Stimulated activated memory B cell treated with anti-CD40 and anti-IgM and Interleukin-4, amounts not matched to agents 10 μg/mL and 1 μg/mL and 100 μg/mL, for 72 hours (primary cell): ENCODE measurements around the gene ITPRIPL2.

ENCODE experiments used
- ATAC-seq: fragments of 150-1000 bp; cut with Tn5 transposase; 2 replicates; pipeline ENCODE4 v1.10.0; 2021
- H3K27ac Mint-ChIP-seq: one replicate; pipeline ENCODE4 v1.8.0; 2022; ENCODE audit warnings: mild to moderate bottlenecking, mixed read lengths
- H3K27me3 Mint-ChIP-seq: one replicate; pipeline ENCODE4 v1.8.0; 2022; ENCODE audit warnings: mixed read lengths
- H3K36me3 Mint-ChIP-seq: one replicate; pipeline ENCODE4 v1.8.0; 2022; ENCODE audit warnings: mixed read lengths
- H3K4me1 Mint-ChIP-seq: one replicate; pipeline ENCODE4 v1.8.0; 2022; ENCODE audit warnings: mixed read lengths
- H3K4me3 Mint-ChIP-seq: one replicate; pipeline ENCODE4 v1.8.0; 2022; ENCODE audit warnings: mild to moderate bottlenecking, moderate library complexity, mixed read lengths
- H3K9me3 Mint-ChIP-seq: one replicate; pipeline ENCODE4 v1.8.0; 2022; ENCODE audit warnings: mixed read lengths

The ITPRIPL2 gene

GRCh38 chr16:19139436-19140091 lies 25.8 kb downstream of the ITPRIPL2 start:
- no peak for ATAC-seq
- Mint-ChIP-seq H3K9me3 (no peaks in the 10 kb centered on the region), H3K27ac (no peak overlapping the region), H3K27me3 (peaks cover 3% of the 10 kb centered on the region), H3K36me3 (no peaks in the 10 kb centered on the region), H3K4me1 (no peaks in the 10 kb centered on the region), H3K4me3 (no peak overlapping the region)

- Mint-ChIP-seq H3K36me3 (no peaks in the 10 kb centered on the region), H3K9me3 (no peaks in the 10 kb centered on the region), H3K27me3 (peaks cover 8% of the 10 kb centered on the region), H3K27ac (no peak overlapping the region), H3K4me3 (no peak overlapping the region), H3K4me1 (no peaks in the 10 kb centered on the region)
- no peak for ATAC-seq
Observed at GRCh38 chr16:19140396-19140795, 26.6 kb downstream of the ITPRIPL2 start.

- no peak for ATAC-seq
- Mint-ChIP-seq H3K4me3 (no peak overlapping the region), H3K4me1 (no peaks in the 10 kb centered on the region), H3K9me3 (peaks cover under 1% of the 10 kb centered on the region), H3K27me3 (peaks cover 19% of the 10 kb centered on the region), H3K36me3 (no peaks in the 10 kb centered on the region), H3K27ac (no peak overlapping the region)
Observed at GRCh38 chr16:19142939-19143598, 29.3 kb downstream of the ITPRIPL2 start.

- Mint-ChIP-seq H3K9me3 (peaks cover 4% of the 10 kb centered on the region), H3K27me3 (peaks cover 24% of the 10 kb centered on the region), H3K4me3 (no peak overlapping the region), H3K36me3 (no peaks in the 10 kb centered on the region), H3K4me1 (no peaks in the 10 kb centered on the region), H3K27ac (no peak overlapping the region)
- ATAC-seq: no peak
Observed at GRCh38 chr16:19143599-19143956, 29.8 kb downstream of the ITPRIPL2 start.

GRCh38 chr16:19145010-19145409 lies 31.2 kb downstream of the ITPRIPL2 start:
- ATAC-seq: no peak
- no peaks in the 10 kb centered on the region for H3K4me1 Mint-ChIP-seq
- H3K4me3 Mint-ChIP-seq: no peak overlapping the region
- no peaks in the 10 kb centered on the region for H3K36me3 Mint-ChIP-seq
- H3K9me3 Mint-ChIP-seq: peaks cover 4% of the 10 kb centered on the region
- H3K27ac Mint-ChIP-seq: no peak overlapping the region
- peaks cover 33% of the 10 kb centered on the region for H3K27me3 Mint-ChIP-seq

GRCh38 chr16:19147126-19147525 lies 33.4 kb downstream of the ITPRIPL2 start:
- peaks cover 4% of the 10 kb centered on the region for H3K9me3 Mint-ChIP-seq
- no peaks in the 10 kb centered on the region for H3K36me3 Mint-ChIP-seq
- peaks cover 50% of the 10 kb centered on the region for H3K27me3 Mint-ChIP-seq
- no peak for ATAC-seq
- no peak overlapping the region for H3K4me3 Mint-ChIP-seq
- no peak overlapping the region for H3K27ac Mint-ChIP-seq
- H3K4me1 Mint-ChIP-seq: no peaks in the 10 kb centered on the region

GRCh38 chr16:19147627-19148026 lies 33.9 kb downstream of the ITPRIPL2 start:
- Mint-ChIP-seq H3K27me3 (peaks cover 50% of the 10 kb centered on the region), H3K4me3 (no peak overlapping the region), H3K27ac (no peak overlapping the region), H3K36me3 (no peaks in the 10 kb centered on the region), H3K9me3 (peaks cover 4% of the 10 kb centered on the region), H3K4me1 (no peaks in the 10 kb centered on the region)
- ATAC-seq: no peak

GRCh38 chr16:19148189-19148588 lies 34.4 kb downstream of the ITPRIPL2 start:
- Mint-ChIP-seq H3K27ac (no peak overlapping the region), H3K4me1 (no peaks in the 10 kb centered on the region), H3K27me3 (peaks cover 54% of the 10 kb centered on the region), H3K36me3 (no peaks in the 10 kb centered on the region), H3K4me3 (no peak overlapping the region), H3K9me3 (peaks cover 4% of the 10 kb centered on the region)
- ATAC-seq: no peak

- Mint-ChIP-seq H3K4me1 (no peaks in the 10 kb centered on the region), H3K9me3 (peaks cover 9% of the 10 kb centered on the region)
Observed at GRCh38 chr16:19151310-19151709, 37.5 kb downstream of the ITPRIPL2 start.

GRCh38 chr16:19152042-19152441 lies 38.3 kb downstream of the ITPRIPL2 start:
- H3K27ac Mint-ChIP-seq: no peak overlapping the region
- no peaks in the 10 kb centered on the region for H3K4me1 Mint-ChIP-seq
- H3K36me3 Mint-ChIP-seq: no peaks in the 10 kb centered on the region
- peaks cover 45% of the 10 kb centered on the region for H3K27me3 Mint-ChIP-seq
- H3K4me3 Mint-ChIP-seq: no peak overlapping the region
- no peak for ATAC-seq
- H3K9me3 Mint-ChIP-seq: peaks cover 12% of the 10 kb centered on the region

More at GRCh38 chr16:19151310-19151709, 37.5 kb downstream of the ITPRIPL2 start:
- H3K27me3 Mint-ChIP-seq: peaks cover 51% of the 10 kb centered on the region
- no peak for ATAC-seq
- H3K27ac Mint-ChIP-seq: no peak overlapping the region
- no peaks in the 10 kb centered on the region for H3K36me3 Mint-ChIP-seq
- no peak overlapping the region for H3K4me3 Mint-ChIP-seq

GRCh38 chr16:19153876-19154275 lies 40.1 kb downstream of the ITPRIPL2 start:
- Mint-ChIP-seq H3K27ac (no peak overlapping the region), H3K9me3 (peaks cover 8% of the 10 kb centered on the region), H3K4me3 (no peak overlapping the region), H3K36me3 (no peaks in the 10 kb centered on the region), H3K27me3 (peaks cover 32% of the 10 kb centered on the region), H3K4me1 (no peaks in the 10 kb centered on the region)
- ATAC-seq: no peak

GRCh38 chr16:19162085-19162484 lies 48.3 kb downstream of the ITPRIPL2 start:
- Mint-ChIP-seq H3K4me1 (no peaks in the 10 kb centered on the region), H3K4me3 (no peak overlapping the region), H3K36me3 (peaks cover 6% of the 10 kb centered on the region), H3K27me3 (no peaks in the 10 kb centered on the region), H3K27ac (peak overlapping the region; percentile 20), H3K9me3 (peaks cover 5% of the 10 kb centered on the region)
- no peak for ATAC-seq

- Mint-ChIP-seq H3K4me3 (no peak overlapping the region), H3K36me3 (peaks cover 6% of the 10 kb centered on the region), H3K9me3 (peaks cover 5% of the 10 kb centered on the region), H3K27me3 (no peaks in the 10 kb centered on the region), H3K4me1 (no peaks in the 10 kb centered on the region), H3K27ac (no peak overlapping the region)
- no peak for ATAC-seq
Observed at GRCh38 chr16:19163215-19163614, 49.5 kb downstream of the ITPRIPL2 start.

- Mint-ChIP-seq H3K27me3 (no peaks in the 10 kb centered on the region), H3K4me1 (peaks cover 1% of the 10 kb centered on the region), H3K36me3 (peaks cover 6% of the 10 kb centered on the region), H3K9me3 (peaks cover 5% of the 10 kb centered on the region), H3K4me3 (no peak overlapping the region), H3K27ac (no peak overlapping the region)
- ATAC-seq: no peak
Observed at GRCh38 chr16:19164285-19164684, 50.5 kb downstream of the ITPRIPL2 start.

- ATAC-seq: no peak
- Mint-ChIP-seq H3K27ac (no peak overlapping the region), H3K27me3 (no peaks in the 10 kb centered on the region), H3K4me3 (no peak overlapping the region), H3K36me3 (peaks cover 6% of the 10 kb centered on the region), H3K9me3 (peaks cover 5% of the 10 kb centered on the region), H3K4me1 (peaks cover 9% of the 10 kb centered on the region)
Observed at GRCh38 chr16:19165101-19165500, 51.3 kb downstream of the ITPRIPL2 start.

GRCh38 chr16:19166500-19166899 lies 52.7 kb downstream of the ITPRIPL2 start:
- Mint-ChIP-seq H3K4me1 (peaks cover 15% of the 10 kb centered on the region), H3K9me3 (peaks cover 5% of the 10 kb centered on the region), H3K4me3 (no peak overlapping the region), H3K27ac (no peak overlapping the region), H3K36me3 (peaks cover 6% of the 10 kb centered on the region), H3K27me3 (no peaks in the 10 kb centered on the region)
- ATAC-seq: no peak
